ENCODE measurements around the gene IFRD2.
A peak's percentile ranks its signal among the peaks of the same experiment; 100 is the strongest.

IFRD2 gene

GRCh38 chr3:50251220-50251619 is 41.0 kb downstream of the IFRD2 start:
- in situ Hi-C loops (cut with MboI; ENCODE audit: low sequenced_read_pairs, unreplicated experiment), result no loop called here
- no peak for DNase-seq (ENCODE audit: low spot score)

GRCh38 chr3:50250514-50250913 is 41.7 kb downstream of the IFRD2 start:
- no peak for TF ChIP-seq CTCF (IDR thresholded peaks at IDR 0.05; ENCODE audit: borderline replicate concordance, control extremely low read depth, extremely low read depth, insufficient read depth, missing control alignments)
- in situ Hi-C loops (cut with MboI; ENCODE audit: low sequenced_read_pairs, unreplicated experiment), result no loop called here
- DNase-seq (ENCODE audit: low spot score), result no peak

More at GRCh38 chr3:50251220-50251619, 41.0 kb downstream of the IFRD2 start:
- no peak for TF ChIP-seq CTCF (IDR thresholded peaks at IDR 0.05; ENCODE audit: borderline replicate concordance, control extremely low read depth, extremely low read depth, insufficient read depth, missing control alignments)

GRCh38 chr3:50249457-50249856 is 42.8 kb downstream of the IFRD2 start:
- DNase-seq (ENCODE audit: low spot score), result no peak
- in situ Hi-C loops (cut with MboI; ENCODE audit: low sequenced_read_pairs, unreplicated experiment), result no loop called here
- TF ChIP-seq CTCF (IDR thresholded peaks at IDR 0.05; ENCODE audit: borderline replicate concordance, control extremely low read depth, extremely low read depth, insufficient read depth, missing control alignments), result no peak

- no peak for TF ChIP-seq CTCF (IDR thresholded peaks at IDR 0.05; ENCODE audit: borderline replicate concordance, control extremely low read depth, extremely low read depth, insufficient read depth, missing control alignments)
- in situ Hi-C loops (cut with MboI; ENCODE audit: low sequenced_read_pairs, unreplicated experiment), result no loop called here
- no peak for DNase-seq (ENCODE audit: low spot score)
Measured at GRCh38 chr3:50248387-50248786, 43.8 kb downstream of the IFRD2 start.

- DNase-seq (ENCODE audit: low spot score), result peak; percentile 86
- TF ChIP-seq CTCF (IDR thresholded peaks at IDR 0.05; ENCODE audit: borderline replicate concordance, control extremely low read depth, extremely low read depth, insufficient read depth, missing control alignments), result no peak
- in situ Hi-C loops (cut with MboI; ENCODE audit: low sequenced_read_pairs, unreplicated experiment), result no loop called here
Measured at GRCh38 chr3:50246517-50246954, 45.7 kb downstream of the IFRD2 start.

GRCh38 chr3:50245831-50246516 is 46.3 kb downstream of the IFRD2 start:
- in situ Hi-C loops (cut with MboI; ENCODE audit: low sequenced_read_pairs, unreplicated experiment), result no loop called here
- peak; percentile 89 for DNase-seq (ENCODE audit: low spot score)
- peak; percentile 99 for TF ChIP-seq CTCF (IDR thresholded peaks at IDR 0.05; ENCODE audit: borderline replicate concordance, control extremely low read depth, extremely low read depth, insufficient read depth, missing control alignments)

Data from GM13976 (cell line).